GM18498 (cell line): ENCODE measurements around the gene ZNF816.
"Not testable (repeated sequence)": the region's sequence is repeated elsewhere in the genome, so short reads cannot be mapped to it uniquely, and the experiment has no call there.

Experiments used
- ATAC-seq: cut with Tn5 transposase; IDR thresholded peaks from one replicate; pipeline ENCODE4 v1.9.1; 2021; ENCODE audit warnings: mild to moderate bottlenecking, moderate library complexity; ENCODE audit not compliant: unreplicated experiment

The ZNF816 gene

GRCh38 chr19:52936151-52936953, 26.3 kb downstream of the ZNF816 start:
- no peak for ATAC-seq

- no peak for ATAC-seq
Observed at GRCh38 chr19:52935434-52935833, 27.2 kb downstream of the ZNF816 start.

- ATAC-seq: not testable (repeated sequence)
Observed at GRCh38 chr19:52924641-52925040, 38.0 kb downstream of the ZNF816 start.

- no peak for ATAC-seq
Observed at GRCh38 chr19:52923778-52924593, 38.7 kb downstream of the ZNF816 start.

- ATAC-seq: peak; percentile 98
Observed at GRCh38 chr19:52922841-52923777, 39.6 kb downstream of the ZNF816 start, which contains the start of gene ZNF888. ZNF888 (minus strand) TSS chr19:52923428; CDS start chr19:52917873, 5,555 bp downstream.

GRCh38 chr19:52917531-52917930, 45.1 kb downstream of the ZNF816 start:
- ATAC-seq: no peak

GRCh38 chr19:52910648-52911047, 52.0 kb downstream of the ZNF816 start:
- no peak for ATAC-seq

GRCh38 chr19:52904052-52904780, 58.5 kb downstream of the ZNF816 start:
- ATAC-seq: not testable (repeated sequence)

- ATAC-seq: no peak
Observed at GRCh38 chr19:52901842-52902241, 60.8 kb downstream of the ZNF816 start.
